GM19193 (cell line): ENCODE data around the gene EPRS1.

ENCODE experiments used
- POLR2A ChIP-seq: IDR thresholded peaks from 4 replicates; pipeline ENCODE4 v1.6.1; 2011; ENCODE audit not compliant: insufficient read depth, insufficient read length; ENCODE audit errors: extremely low read depth

Gene EPRS1

GRCh38 chr1:220003015-220003414 lies 43.3 kb downstream of the EPRS1 start:
- TF ChIP-seq POLR2A = no peak

GRCh38 chr1:220001095-220001501 lies 45.2 kb downstream of the EPRS1 start:
- TF ChIP-seq POLR2A = no peak

GRCh38 chr1:219999821-220000220 lies 46.5 kb downstream of the EPRS1 start:
- TF ChIP-seq POLR2A = no peak
